ENCODE results near the gene ZNF443.
"Not testable (repeated sequence)": the region's sequence is repeated elsewhere in the genome, so short reads cannot be mapped to it uniquely, and the experiment has no call there.

The ZNF443 gene

DNA sequence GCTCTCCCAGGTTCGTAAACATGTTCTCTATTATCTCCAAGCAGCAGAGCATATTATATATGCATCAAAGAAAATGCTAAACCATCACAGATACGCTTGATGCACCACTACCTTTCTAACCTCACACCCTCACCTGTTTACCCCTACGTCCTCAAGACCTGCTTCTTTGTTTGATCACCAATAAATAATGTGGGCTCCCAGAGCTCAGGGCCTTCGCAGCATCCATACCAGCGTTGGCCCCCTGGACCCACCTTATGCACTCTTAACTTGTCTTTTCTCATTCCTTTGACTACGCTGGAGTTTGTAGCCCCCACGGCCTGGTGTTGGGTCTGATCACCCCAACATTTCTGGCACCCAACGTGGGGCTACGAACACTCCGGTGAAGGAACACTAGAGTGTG lies 10.0 kb upstream of the ZNF443 start:
- Mint-ChIP-seq H3K36me3 (peaks cover 24% of the 10 kb centered on the region), H3K27me3 (no peaks in the 10 kb centered on the region), H3K9me3 (ENCODE audit: low read depth) (peaks cover 16% of the 10 kb centered on the region), H3K4me1 (ENCODE audit: low read depth) (no peaks in the 10 kb centered on the region), H3K27ac (no peak overlapping the region), H3K4me3 (no peak overlapping the region)

DNA sequence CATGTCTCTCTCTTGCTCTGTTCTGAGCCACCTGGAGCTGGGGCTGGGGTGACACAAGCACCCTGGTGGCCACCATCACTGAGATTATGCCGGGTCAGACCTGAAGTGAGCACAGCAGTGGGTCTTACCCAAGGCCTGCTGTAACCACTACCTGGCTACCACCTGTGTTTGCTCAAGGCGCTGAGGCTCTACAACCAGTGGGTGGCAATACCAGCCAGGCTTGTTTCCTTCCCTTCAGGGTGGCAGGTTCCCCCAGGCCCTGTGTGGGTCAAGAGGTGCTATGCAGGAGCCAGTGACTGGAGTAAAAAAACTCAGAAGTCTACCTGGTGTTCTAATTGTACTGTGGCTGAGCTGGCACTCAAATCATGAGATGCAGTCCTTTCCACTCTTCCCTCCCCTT lies 8.0 kb upstream of the ZNF443 start:
- Mint-ChIP-seq H3K27me3 (no peaks in the 10 kb centered on the region), H3K4me3 (no peak overlapping the region), H3K9me3 (ENCODE audit: low read depth) (peaks cover 18% of the 10 kb centered on the region), H3K4me1 (ENCODE audit: low read depth) (no peaks in the 10 kb centered on the region), H3K36me3 (peaks cover 24% of the 10 kb centered on the region), H3K27ac (no peak overlapping the region)

DNA sequence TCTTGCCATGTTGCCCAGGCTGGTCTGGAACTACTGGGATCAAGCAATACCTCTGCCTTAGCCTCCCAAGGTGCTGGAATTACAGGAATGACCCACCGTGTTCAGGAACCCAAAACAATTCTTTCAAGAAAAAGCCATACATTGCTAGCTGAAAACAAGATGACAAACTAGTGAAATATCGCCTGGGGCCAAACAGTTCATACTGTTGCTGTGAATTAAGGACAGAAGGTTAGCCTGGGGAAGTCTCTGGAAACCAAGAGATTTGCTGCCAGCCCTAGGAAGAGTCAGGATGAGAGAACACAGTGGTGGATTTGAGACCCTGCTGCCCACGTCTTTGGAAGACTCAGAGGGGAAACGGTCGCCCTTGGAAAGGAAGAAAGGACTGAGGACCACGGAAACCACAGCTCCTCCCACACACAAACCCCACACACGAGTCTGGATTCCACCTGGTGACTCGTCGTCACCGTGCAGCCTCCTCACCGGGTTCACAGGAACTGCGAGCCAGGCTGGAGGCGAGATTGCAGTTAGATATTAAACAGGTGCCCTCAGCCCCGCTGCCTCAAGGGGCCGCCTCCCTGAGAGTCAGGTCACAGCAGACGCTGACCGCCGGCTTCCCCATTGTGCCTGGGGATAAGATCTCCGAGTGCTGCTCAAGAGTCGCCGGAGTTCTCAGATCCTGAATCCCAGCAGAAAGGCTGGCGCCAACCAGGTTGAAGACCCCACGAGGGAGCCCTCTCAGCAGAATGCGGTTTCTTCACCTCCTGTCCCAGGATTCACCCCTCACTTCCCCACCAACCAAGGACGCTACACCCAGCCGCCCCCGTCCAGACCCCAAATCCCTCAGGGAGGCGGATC lies 908 bp downstream of the ZNF443 start:
- Mint-ChIP-seq H3K36me3 (peaks cover 12% of the 10 kb centered on the region), H3K27ac (peak overlapping the region; percentile 66), H3K4me1 (ENCODE audit: low read depth) (peaks cover 18% of the 10 kb centered on the region), H3K4me3 (peak overlapping the region; percentile 84)
- not testable (repeated sequence) for H3K27me3 Mint-ChIP-seq; H3K9me3 Mint-ChIP-seq (ENCODE audit: low read depth)

DNA sequence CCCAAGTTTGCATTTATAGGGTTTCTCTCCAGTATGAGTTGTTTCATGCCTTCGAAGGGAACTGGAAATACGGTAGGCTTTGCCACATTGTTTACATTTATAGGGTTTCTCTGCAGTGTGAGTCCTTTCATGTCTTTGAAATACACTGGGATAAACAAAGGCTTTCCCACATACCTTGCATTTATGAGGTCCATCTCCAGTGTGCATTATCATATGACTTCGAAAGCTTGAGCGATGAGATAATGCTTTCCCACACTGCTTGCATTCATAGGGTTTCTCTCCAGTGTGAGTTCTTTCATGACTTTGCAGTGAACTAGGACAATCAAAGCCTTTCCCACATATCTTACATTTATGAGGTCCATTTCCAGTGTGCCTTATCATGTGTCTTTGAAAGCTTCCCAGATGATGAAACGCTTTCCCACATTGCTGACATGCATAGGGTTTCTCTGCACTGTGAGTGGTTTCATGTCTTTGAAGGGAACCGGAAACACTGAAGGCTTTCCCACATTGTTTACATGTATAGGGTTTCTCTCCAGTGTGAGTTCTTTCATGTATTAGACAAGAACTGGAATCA lies 10.0 kb downstream of the ZNF443 start:
- H3K27me3 Mint-ChIP-seq; H3K4me1 Mint-ChIP-seq (ENCODE audit: low read depth); H3K27ac Mint-ChIP-seq; H3K4me3 Mint-ChIP-seq: not testable (repeated sequence)
- Mint-ChIP-seq H3K9me3 (ENCODE audit: low read depth) (peaks cover 25% of the 10 kb centered on the region), H3K36me3 (peaks cover 47% of the 10 kb centered on the region)

DNA sequence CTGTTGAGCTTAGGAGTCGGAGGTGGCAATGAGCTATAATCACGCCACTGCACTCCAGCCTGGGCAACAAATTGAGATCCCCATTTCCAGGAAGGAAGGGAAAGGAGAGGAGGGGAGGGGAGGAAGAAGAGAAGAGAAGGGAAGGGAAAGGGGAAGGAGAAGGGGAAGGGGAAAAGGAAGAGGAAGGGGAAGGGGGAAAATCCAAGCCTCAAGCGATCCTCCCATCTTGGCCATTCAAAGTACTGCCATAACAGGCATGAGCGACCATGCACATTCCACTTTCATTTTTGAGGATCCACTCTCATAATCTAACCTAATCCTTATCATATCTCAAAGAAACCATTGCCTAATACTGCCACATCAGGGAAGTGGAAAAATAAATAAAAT lies 14.9 kb downstream of the ZNF443 start:
- H3K4me3 Mint-ChIP-seq: no peak overlapping the region
- H3K9me3 Mint-ChIP-seq (ENCODE audit: low read depth): peaks cover 20% of the 10 kb centered on the region
- no peaks in the 10 kb centered on the region for H3K27me3 Mint-ChIP-seq
- no peak overlapping the region for H3K27ac Mint-ChIP-seq
- H3K36me3 Mint-ChIP-seq: peaks cover 41% of the 10 kb centered on the region
- no peaks in the 10 kb centered on the region for H3K4me1 Mint-ChIP-seq (ENCODE audit: low read depth)

DNA sequence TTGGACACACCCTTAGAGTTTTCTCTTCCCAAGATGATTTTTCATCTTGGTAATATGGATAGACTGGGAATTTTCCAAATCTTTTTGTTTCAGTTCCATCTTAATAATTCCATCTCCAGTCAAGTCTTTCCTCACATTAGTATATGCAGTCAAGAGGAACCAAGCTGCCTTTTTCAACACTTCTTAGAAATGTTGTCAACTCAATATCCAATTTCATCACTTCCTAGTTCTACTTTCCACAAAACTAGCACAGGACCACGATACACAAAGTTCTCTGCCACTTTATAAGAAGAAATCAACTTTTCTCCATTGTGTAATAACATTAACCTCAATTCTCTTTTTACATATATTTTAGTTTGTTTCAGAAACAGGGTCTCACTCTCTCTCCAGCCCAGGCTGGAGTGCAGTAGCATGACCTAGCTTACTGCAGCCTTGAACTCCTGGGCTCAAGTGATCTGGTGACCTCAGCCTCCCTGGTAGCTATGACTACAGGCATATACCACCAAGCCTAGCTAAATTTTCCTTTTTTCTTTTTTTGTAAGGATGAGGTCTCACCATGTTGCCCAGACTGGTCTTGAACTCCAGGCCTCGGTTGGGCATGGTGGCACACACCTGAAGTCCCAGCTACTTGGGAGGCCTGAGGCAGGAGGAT lies 15.5 kb downstream of the ZNF443 start:
- Mint-ChIP-seq H3K27ac (no peak overlapping the region), H3K9me3 (ENCODE audit: low read depth) (peaks cover 19% of the 10 kb centered on the region), H3K36me3 (peaks cover 36% of the 10 kb centered on the region), H3K27me3 (no peaks in the 10 kb centered on the region), H3K4me1 (ENCODE audit: low read depth) (no peaks in the 10 kb centered on the region), H3K4me3 (no peak overlapping the region)

DNA sequence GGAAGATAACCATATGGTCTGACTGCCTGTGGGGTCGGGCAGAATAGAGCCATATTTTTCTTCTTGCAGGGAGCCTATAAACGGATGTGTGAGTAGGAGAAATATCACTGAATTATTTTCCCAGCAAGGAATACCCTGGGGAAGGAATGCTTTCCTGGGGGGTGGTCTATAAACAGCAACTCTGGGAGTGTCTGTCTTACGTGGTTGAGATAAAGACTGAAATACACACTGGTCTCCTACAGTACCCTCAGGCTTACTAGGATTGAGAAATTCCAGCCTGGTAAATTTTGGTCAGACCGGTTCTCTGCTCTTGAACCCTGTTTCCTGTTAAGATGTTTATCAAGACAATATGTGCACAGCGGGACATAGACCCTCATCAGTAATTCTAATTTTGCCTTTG lies 23.5 kb downstream of the ZNF443 start:
- H3K36me3 Mint-ChIP-seq: peaks cover 20% of the 10 kb centered on the region
- H3K4me1 Mint-ChIP-seq (ENCODE audit: low read depth); H3K27ac Mint-ChIP-seq; H3K9me3 Mint-ChIP-seq (ENCODE audit: low read depth); H3K27me3 Mint-ChIP-seq; H3K4me3 Mint-ChIP-seq: not testable (repeated sequence)

DNA sequence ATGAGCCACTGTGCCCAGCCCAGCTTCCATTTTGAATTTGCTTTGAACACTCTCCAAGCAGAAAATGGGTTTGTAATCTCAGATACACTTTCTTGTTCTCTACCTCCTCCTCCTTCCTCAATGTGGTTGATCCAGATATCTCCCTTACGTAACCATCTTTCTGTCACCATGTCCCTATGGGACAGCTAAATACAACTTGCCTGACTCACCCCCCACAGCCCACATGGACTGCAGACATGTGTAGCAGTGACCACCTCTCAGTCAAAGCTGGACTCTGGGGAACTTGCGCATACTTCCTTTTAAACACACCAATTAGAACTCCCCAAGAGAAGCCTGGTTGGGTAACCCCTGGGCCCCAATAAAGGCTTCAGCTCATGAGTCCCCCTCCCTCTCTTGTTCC lies 28.9 kb downstream of the ZNF443 start:
- Mint-ChIP-seq H3K27ac (no peak overlapping the region), H3K4me1 (ENCODE audit: low read depth) (no peaks in the 10 kb centered on the region), H3K4me3 (no peak overlapping the region), H3K9me3 (ENCODE audit: low read depth) (peaks cover 3% of the 10 kb centered on the region), H3K36me3 (peaks cover 13% of the 10 kb centered on the region), H3K27me3 (no peaks in the 10 kb centered on the region)

DNA sequence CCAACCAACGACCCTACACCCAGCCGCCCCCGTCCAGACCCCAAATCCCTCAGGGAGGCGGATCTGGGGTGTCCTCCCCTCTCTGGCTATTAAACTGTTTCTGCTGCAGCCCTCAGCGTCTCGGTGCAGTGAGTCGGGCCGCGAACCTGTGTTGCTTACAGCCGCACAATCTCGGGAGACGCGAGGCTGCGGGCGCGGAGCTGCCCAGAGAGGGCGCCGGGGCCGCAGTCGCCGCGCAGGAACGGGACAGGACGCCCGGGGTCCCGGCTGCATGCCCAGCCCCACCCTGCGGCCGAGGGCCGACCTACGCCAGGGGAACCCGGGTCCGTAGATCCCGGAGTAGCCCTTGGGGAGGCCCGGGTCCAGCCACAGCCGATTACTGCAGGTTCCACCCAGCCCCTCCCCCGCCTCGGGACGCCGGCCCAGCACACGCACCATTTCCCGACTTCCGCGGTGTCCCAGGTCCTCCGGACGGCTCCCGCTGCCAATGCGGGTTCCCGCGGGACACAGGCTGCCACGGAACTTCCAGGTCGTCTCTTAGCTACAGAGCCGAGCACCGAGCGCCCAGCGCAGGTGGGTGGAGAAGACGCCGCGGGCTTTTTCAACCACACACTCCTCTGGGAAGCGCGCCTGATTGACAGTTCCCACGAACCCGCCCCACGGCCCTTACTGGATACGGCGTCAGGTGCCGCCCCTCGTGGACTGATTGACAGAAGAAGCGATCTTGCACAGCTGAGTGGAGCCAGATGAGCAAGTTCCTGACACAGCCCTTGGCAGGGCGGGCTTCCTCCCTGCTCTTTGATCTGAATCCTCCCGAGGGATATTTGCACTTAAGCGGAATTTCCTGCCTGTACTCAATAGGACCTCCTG lies 40.0 kb downstream of the ZNF443 start, which contains the start of gene ZNF799:
Gene ZNF799 (minus strand): TSS at position 639 of the 870 bp plus-strand sequence. CDS start 201 bp downstream, at position 438.
- Mint-ChIP-seq H3K9me3 (ENCODE audit: low read depth) (no peaks in the 10 kb centered on the region), H3K27ac (peak within 1 kb of the TSS; percentile 72), H3K27me3 (no peaks in the 10 kb centered on the region), H3K36me3 (peaks cover 5% of the 10 kb centered on the region), H3K4me1 (ENCODE audit: low read depth) (peaks cover 20% of the 10 kb centered on the region), H3K4me3 (peak within 1 kb of the TSS; percentile 92)

DNA sequence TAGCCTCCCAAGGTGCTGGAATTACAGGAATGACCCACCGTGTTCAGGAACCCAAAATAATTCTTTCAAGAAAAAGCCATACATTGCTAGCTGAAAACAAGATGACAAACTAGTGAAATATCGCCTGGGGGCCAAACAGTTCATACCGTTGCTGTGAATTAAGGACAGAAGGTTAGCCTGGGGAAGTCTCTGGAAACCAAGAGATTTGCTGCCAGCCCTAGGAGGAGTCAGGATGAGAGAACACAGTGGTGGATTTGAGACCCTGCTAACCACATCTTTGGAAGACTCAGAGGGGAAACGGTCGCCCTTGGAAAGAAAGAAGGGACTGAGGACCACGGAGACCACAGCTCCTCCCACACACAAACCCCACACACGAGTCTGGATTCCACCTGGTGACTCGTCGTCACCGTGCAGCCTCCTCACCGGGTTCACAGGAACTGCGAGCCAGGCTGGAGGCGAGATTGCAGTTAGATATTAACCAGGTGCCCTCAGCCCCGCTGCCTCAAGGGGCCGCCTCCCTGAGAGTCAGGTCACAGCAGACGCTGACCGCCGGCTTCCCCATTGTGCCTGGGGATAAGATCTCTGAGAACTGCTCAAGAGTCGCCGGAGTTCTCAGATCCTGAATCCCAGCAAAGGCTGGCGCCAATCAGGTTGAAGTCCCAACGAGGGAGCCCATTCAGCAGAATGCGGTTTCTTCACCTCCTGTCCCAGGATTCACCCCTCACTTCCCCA lies 40.8 kb downstream of the ZNF443 start:
- Mint-ChIP-seq H3K27ac (peak overlapping the region; percentile 50), H3K4me1 (ENCODE audit: low read depth) (peaks cover 20% of the 10 kb centered on the region), H3K4me3 (peak overlapping the region; percentile 88)
- H3K36me3 Mint-ChIP-seq; H3K9me3 Mint-ChIP-seq (ENCODE audit: low read depth); H3K27me3 Mint-ChIP-seq: not testable (repeated sequence)

DNA sequence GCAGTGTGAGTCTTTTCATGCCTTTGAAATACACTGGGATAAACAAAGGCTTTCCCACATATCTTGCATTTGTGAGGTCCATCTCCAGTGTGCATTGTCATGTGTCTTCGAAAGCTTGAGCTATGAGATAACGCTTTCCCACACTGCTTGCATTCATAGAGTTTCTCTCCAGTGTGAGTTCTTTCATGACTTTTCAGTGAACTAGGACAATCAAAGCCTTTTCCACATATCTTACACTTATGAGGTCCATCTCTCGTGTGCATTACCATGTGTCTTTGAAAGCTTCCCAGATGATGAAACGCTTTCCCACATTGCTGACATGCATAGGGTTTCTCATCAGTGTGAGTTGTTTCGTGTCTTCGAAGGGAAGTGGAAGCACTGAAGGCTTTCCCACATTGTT lies 49.7 kb downstream of the ZNF443 start:
- H3K36me3 Mint-ChIP-seq: peaks cover 59% of the 10 kb centered on the region
- H3K27me3 Mint-ChIP-seq; H3K4me1 Mint-ChIP-seq (ENCODE audit: low read depth); H3K27ac Mint-ChIP-seq; H3K4me3 Mint-ChIP-seq: not testable (repeated sequence)
- H3K9me3 Mint-ChIP-seq (ENCODE audit: low read depth): peaks cover 28% of the 10 kb centered on the region

DNA sequence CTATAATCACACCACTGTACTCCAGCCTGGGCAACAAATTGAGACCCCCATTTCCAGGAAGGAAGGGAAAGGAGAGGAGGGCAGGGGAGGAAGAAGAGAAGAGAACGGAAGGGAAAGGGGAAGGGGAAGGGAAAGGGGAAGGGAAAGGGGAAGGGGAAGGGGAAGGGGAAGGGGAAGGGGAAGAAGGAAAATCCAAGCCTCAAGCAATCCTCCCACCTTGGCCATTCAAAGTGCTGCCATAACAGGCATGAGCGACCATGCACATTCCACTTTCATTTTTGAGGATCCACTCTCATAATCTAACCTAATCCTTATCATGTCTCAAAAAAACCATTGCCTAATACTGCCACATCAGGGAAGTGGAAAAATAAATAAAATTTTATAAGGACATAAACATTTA lies 54.5 kb downstream of the ZNF443 start:
- H3K27ac Mint-ChIP-seq; H3K27me3 Mint-ChIP-seq; H3K4me1 Mint-ChIP-seq (ENCODE audit: low read depth); H3K4me3 Mint-ChIP-seq: not testable (repeated sequence)
- Mint-ChIP-seq H3K36me3 (peaks cover 43% of the 10 kb centered on the region), H3K9me3 (ENCODE audit: low read depth) (peaks cover 18% of the 10 kb centered on the region)

DNA sequence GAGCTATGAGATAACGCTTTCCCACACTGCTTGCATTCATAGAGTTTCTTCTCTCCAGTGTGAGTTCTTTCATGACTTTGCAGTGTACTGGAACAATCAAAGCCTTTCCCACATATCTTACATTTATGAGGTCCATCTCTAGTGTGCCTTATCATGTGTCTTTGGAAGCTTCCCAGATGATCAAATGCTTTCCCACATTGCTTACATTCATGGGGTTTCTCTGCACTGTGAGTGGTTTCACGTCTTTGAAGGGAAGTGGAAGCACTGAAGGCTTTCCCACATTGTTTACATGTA lies 60.4 kb downstream of the ZNF443 start:
- H3K9me3 Mint-ChIP-seq (ENCODE audit: low read depth): peaks cover 28% of the 10 kb centered on the region
- no peaks in the 10 kb centered on the region for H3K27me3 Mint-ChIP-seq
- no peak overlapping the region for H3K27ac Mint-ChIP-seq
- H3K4me3 Mint-ChIP-seq: no peak overlapping the region
- no peaks in the 10 kb centered on the region for H3K4me1 Mint-ChIP-seq (ENCODE audit: low read depth)
- peaks cover 45% of the 10 kb centered on the region for H3K36me3 Mint-ChIP-seq

DNA sequence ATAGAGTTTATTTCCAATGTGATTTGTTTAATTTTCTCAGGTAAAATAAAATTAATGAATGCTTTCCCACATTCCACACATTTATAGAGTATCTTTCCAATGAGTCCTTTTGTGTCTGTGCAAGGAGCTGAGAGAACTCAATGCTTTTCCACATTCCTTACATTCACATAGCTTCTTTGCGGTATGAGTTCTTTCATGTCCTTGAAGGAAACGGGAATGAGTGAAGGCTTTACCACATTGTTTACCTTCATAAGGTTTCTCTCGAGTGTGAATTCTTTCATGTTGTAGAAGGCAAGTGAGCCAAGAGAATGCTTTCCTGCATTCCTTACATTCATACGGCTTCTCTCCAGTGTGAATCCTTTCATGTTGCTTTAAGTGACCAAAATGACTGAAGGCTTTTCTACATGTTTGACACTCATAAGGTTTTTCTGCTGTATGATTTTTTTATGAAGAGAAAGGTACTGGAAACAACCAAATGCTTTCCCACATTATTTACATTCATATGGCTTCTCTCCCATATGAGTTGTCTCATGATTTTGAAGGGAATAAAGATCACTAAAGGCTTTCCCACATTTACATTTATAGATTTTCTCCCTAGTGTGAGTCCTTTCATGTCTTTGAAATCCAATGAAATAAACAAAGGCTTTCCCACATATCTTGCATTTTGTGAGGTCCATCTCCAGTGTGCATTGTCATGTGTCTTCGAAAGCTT lies 60.9 kb downstream of the ZNF443 start:
- Mint-ChIP-seq H3K36me3 (peaks cover 46% of the 10 kb centered on the region), H3K9me3 (ENCODE audit: low read depth) (peaks cover 30% of the 10 kb centered on the region), H3K27me3 (no peaks in the 10 kb centered on the region), H3K4me3 (no peak overlapping the region), H3K4me1 (ENCODE audit: low read depth) (no peaks in the 10 kb centered on the region), H3K27ac (no peak overlapping the region)

Data from activated naive CD8-positive, alpha-beta T cell (primary cell).